WTC11 (cell line): ENCODE results near the gene TMEM120B.

ENCODE experiments used
- CREB1 ChIP-seq: sonication (generic); formaldehyde crosslinking; IDR thresholded peaks from 2 replicates; pipeline ENCODE4 v1.8.0; 2023; ENCODE audit warnings: mild to moderate bottlenecking, missing genetic modification reagents
- FOXK1 ChIP-seq: sonication (generic); formaldehyde crosslinking; IDR thresholded peaks from 2 replicates; pipeline ENCODE4 v1.8.0; 2022; ENCODE audit warnings: mild to moderate bottlenecking, moderate library complexity, missing genetic modification reagents
- FOXP1 ChIP-seq: sonication (generic); formaldehyde crosslinking; IDR thresholded peaks from 2 replicates; pipeline ENCODE4 v1.8.0; 2022; ENCODE audit warnings: missing genetic modification reagents, mild to moderate bottlenecking, moderate library complexity, borderline replicate concordance
- MXD4 ChIP-seq: fragments of 250-450 bp; sonication (Bioruptor Pico); IDR thresholded peaks from 2 replicates; pipeline ENCODE4 v1.8.0; 2021; ENCODE audit warnings: mild to moderate bottlenecking, moderate library complexity, borderline replicate concordance
- MYBL2 ChIP-seq: sonication (generic); formaldehyde crosslinking; IDR thresholded peaks from 2 replicates; pipeline ENCODE4 v1.8.1; 2023; ENCODE audit warnings: mild to moderate bottlenecking, moderate library complexity, missing genetic modification reagents
- SP1 ChIP-seq: sonication (generic); formaldehyde crosslinking; conservative IDR thresholded peaks from 2 replicates; pipeline ENCODE4 v1.8.1; 2022; ENCODE audit warnings: missing genetic modification reagents
- TCF7 ChIP-seq: sonication (generic); formaldehyde crosslinking; IDR thresholded peaks from 2 replicates; pipeline ENCODE4 v1.8.0; 2022; ENCODE audit warnings: mild to moderate bottlenecking, low read depth, missing genetic modification reagents, moderate library complexity
- TEAD4 ChIP-seq: sonication (generic); formaldehyde crosslinking; IDR thresholded peaks from 2 replicates; pipeline ENCODE4 v1.8.0; 2022; ENCODE audit warnings: mild to moderate bottlenecking, missing genetic modification reagents
- ZNF263 ChIP-seq: sonication (generic); formaldehyde crosslinking; IDR thresholded peaks from 2 replicates; pipeline ENCODE4 v1.8.1; 2022; ENCODE audit warnings: low read depth, mild to moderate bottlenecking, moderate library complexity, missing genetic modification reagents
- TF ChIP-seq, protein P1 (sequence below): fragments of 200-600 bp; IDR thresholded peaks from 2 replicates; pipeline ENCODE4 v1.8.0; 2022; ENCODE audit warnings: antibody characterized with exemption
- TF ChIP-seq, protein P2 (sequence below): sonication (generic); formaldehyde crosslinking; IDR thresholded peaks from 2 replicates; pipeline ENCODE4 v1.8.1; 2022; ENCODE audit warnings: low read depth, mild to moderate bottlenecking, moderate library complexity, missing genetic modification reagents, borderline replicate concordance
- TF ChIP-seq, protein P3 (sequence below): sonication (generic); formaldehyde crosslinking; IDR thresholded peaks from 2 replicates; pipeline ENCODE4 v1.8.0; 2022; ENCODE audit warnings: mild to moderate bottlenecking, missing genetic modification reagents
- TF ChIP-seq, protein P4 (sequence below): sonication (generic); formaldehyde crosslinking; conservative IDR thresholded peaks from 2 replicates; pipeline ENCODE4 v1.8.1; 2022; ENCODE audit warnings: mild to moderate bottlenecking, missing genetic modification reagents

DNA sequence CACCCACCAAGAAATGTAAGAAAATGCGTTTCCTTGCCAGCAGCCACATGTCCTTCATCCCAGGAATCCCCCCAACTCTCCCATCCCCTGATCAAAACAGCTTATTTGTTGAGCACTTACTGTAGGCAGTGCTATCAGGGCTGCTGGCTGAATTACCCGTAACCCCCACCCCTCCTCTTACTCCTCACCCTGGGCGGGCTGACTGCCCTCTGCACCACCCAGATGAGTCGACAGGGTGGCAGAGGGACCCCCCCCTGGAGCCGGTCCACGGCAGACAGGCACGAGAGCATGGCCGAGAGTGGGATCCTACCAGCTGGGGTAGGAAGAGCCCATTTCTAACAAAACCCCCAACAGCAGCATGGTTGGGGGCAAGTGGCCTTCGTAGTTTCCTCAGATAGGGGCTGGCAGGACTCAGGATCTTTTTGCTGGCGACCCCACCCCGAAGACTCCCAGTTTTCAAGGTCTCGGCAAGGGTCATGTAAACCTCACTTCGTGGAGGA, 82.0 kb downstream of the TMEM120B start:
- TF ChIP-seq FOXP1 (CRISPR knock-in tag) (no peak), CREB1 (CRISPR knock-in tag) (no peak), MYBL2 (CRISPR knock-in tag) (no peak), SP1 (CRISPR knock-in tag) (no peak), MXD4 (CRISPR knock-in tag) (no peak), ZNF263 (CRISPR knock-in tag) (no peak), TEAD4 (CRISPR knock-in tag) (no peak), FOXK1 (CRISPR knock-in tag) (no peak), TCF7 (no peak)
- TF ChIP-seq, protein P1, sequence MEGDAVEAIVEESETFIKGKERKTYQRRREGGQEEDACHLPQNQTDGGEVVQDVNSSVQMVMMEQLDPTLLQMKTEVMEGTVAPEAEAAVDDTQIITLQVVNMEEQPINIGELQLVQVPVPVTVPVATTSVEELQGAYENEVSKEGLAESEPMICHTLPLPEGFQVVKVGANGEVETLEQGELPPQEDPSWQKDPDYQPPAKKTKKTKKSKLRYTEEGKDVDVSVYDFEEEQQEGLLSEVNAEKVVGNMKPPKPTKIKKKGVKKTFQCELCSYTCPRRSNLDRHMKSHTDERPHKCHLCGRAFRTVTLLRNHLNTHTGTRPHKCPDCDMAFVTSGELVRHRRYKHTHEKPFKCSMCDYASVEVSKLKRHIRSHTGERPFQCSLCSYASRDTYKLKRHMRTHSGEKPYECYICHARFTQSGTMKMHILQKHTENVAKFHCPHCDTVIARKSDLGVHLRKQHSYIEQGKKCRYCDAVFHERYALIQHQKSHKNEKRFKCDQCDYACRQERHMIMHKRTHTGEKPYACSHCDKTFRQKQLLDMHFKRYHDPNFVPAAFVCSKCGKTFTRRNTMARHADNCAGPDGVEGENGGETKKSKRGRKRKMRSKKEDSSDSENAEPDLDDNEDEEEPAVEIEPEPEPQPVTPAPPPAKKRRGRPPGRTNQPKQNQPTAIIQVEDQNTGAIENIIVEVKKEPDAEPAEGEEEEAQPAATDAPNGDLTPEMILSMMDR = no peak
- TF ChIP-seq, protein P2, sequence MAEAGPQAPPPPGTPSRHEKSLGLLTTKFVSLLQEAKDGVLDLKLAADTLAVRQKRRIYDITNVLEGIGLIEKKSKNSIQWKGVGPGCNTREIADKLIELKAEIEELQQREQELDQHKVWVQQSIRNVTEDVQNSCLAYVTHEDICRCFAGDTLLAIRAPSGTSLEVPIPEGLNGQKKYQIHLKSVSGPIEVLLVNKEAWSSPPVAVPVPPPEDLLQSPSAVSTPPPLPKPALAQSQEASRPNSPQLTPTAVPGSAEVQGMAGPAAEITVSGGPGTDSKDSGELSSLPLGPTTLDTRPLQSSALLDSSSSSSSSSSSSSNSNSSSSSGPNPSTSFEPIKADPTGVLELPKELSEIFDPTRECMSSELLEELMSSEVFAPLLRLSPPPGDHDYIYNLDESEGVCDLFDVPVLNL (CRISPR knock-in tag) = no peak
- TF ChIP-seq, protein P3, sequence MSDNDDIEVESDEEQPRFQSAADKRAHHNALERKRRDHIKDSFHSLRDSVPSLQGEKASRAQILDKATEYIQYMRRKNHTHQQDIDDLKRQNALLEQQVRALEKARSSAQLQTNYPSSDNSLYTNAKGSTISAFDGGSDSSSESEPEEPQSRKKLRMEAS (CRISPR knock-in tag) = no peak
- TF ChIP-seq, protein P4, sequence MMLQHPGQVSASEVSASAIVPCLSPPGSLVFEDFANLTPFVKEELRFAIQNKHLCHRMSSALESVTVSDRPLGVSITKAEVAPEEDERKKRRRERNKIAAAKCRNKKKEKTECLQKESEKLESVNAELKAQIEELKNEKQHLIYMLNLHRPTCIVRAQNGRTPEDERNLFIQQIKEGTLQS = no peak
